MCF 10A (cell line): ENCODE data around the gene TKT. TPM values are rescaled to one million over a fixed set of nuclear protein-coding genes. Genes with fewer than 3 reads are reported as not detected.

Source experiments
- BruUV-seq: library from RNA; stranded (reverse); fragments of 400-500 nt; replicated peaks from 2 replicates; lab custom pipeline; 2021; lab: Mats Ljungman, UMichigan
- CTCF ChIA-PET: fragments of 300-600 bp; sonication (Branson Sonifier 250); formaldehyde crosslinking; extraction: SDS; loops from one replicate; lab custom pipeline; 2021; ENCODE audit warnings: antibody characterized with exemption, inconsistent platforms; lab: Yijun Ruan, JAX
- POLR2A ChIA-PET: fragments of 300-600, 350-650 bp; sonication (Branson Sonifier 250); formaldehyde crosslinking; extraction: SDS; loops from one replicate; lab custom pipeline; 2020; ENCODE audit warnings: antibody characterized with exemption, inconsistent platforms; lab: Yijun Ruan, JAX
- DNase-seq: peaks from one replicate; pipeline ENCODE4 v3.0.0-alpha.2; 2018; ENCODE audit not compliant: unreplicated experiment
- H3K27ac Mint-ChIP-seq: one replicate; pipeline ENCODE4 v1.8.0; 2022; ENCODE audit warnings: mild to moderate bottlenecking, low read depth, mixed read lengths; ENCODE audit not compliant: unreplicated experiment
- H3K27me3 Mint-ChIP-seq: one replicate; pipeline ENCODE4 v1.8.0; 2022; ENCODE audit warnings: mixed read lengths; ENCODE audit not compliant: insufficient read depth, unreplicated experiment
- H3K36me3 Mint-ChIP-seq: one replicate; pipeline ENCODE4 v1.8.0; 2022; ENCODE audit warnings: mild to moderate bottlenecking, moderate library complexity, mixed read lengths; ENCODE audit not compliant: insufficient read depth, unreplicated experiment
- H3K4me1 Mint-ChIP-seq: one replicate; pipeline ENCODE4 v1.8.0; 2022; ENCODE audit warnings: mixed read lengths; ENCODE audit not compliant: insufficient read depth, unreplicated experiment
- H3K4me3 Mint-ChIP-seq: one replicate; pipeline ENCODE4 v1.8.0; 2022; ENCODE audit warnings: mild to moderate bottlenecking, moderate library complexity, mixed read lengths; ENCODE audit not compliant: unreplicated experiment
- H3K9me3 Mint-ChIP-seq: one replicate; pipeline ENCODE4 v1.8.0; 2022; ENCODE audit warnings: mixed read lengths; ENCODE audit not compliant: unreplicated experiment
- CTCF ChIP-seq: fragments of 200-600 bp; IDR thresholded peaks from one replicate; pipeline ENCODE4 v1.8.0; 2022; ENCODE audit warnings: antibody characterized with exemption, mild to moderate bottlenecking; ENCODE audit not compliant: unreplicated experiment
- intact Hi-C: fragments of 100-400 bp; cut with micrococcal nuclease; formaldehyde crosslinking; loops from 2 replicates; pipeline ENCODE4 v1.14.1; 2022
- total RNA-seq: library from RNA; stranded (reverse); gene quantifications from 2 replicates; pipeline ENCODE4 v1.2.3, GENCODE V29; 2022

The TKT gene
- total RNA-seq, 1 experiment from 2014 or later, result 326 TPM

- H3K36me3 Mint-ChIP-seq, result peaks cover 83% of the 10 kb centered on the region
- CTCF ChIA-PET, result interaction anchor here (0.6 to 2.2 kb wide), 3 partner anchors 12 to 65 kb away, joined by 3 to 10 read pairs (median 3); no protein-coding TSS in a partner anchor
Measured at GRCh38 chr3:53232641-53233377, 23.0 kb downstream of the TKT start.

GRCh38 chr3:53231532-53232511 lies 24.0 kb downstream of the TKT start:
- DNase-seq, result no peak
- Mint-ChIP-seq H3K4me1 (peaks cover 9% of the 10 kb centered on the region), H3K9me3 (no peaks in the 10 kb centered on the region), H3K36me3 (peaks cover 87% of the 10 kb centered on the region), H3K27me3 (no peaks in the 10 kb centered on the region), H3K4me3 (no peak overlapping the region), H3K27ac (peak overlapping the region; percentile 19)
- POLR2A ChIA-PET, result no interaction called here
- intact Hi-C loops, result no loop called here
- no TSS peak for BruUV-seq
- no peak for TF ChIP-seq CTCF
- CTCF ChIA-PET, result interaction anchor here (0.6 to 2.2 kb wide), 4 partner anchors 11 to 252 kb away, joined by 3 to 10 read pairs (median 5); no protein-coding TSS in a partner anchor

More at GRCh38 chr3:53232641-53233377, 23.0 kb downstream of the TKT start:
- POLR2A ChIA-PET, result interaction anchor here (0.6 to 1.4 kb wide), 4 partner anchors 8 to 44 kb away, joined by 3 to 5 read pairs (median 3); no protein-coding TSS in a partner anchor
- no peaks in the 10 kb centered on the region for H3K9me3 Mint-ChIP-seq
- H3K27me3 Mint-ChIP-seq, result no peaks in the 10 kb centered on the region
- no peak overlapping the region for H3K27ac Mint-ChIP-seq
- intact Hi-C loops, result no loop called here
- no peak for TF ChIP-seq CTCF
- peaks cover 9% of the 10 kb centered on the region for H3K4me1 Mint-ChIP-seq
- no peak overlapping the region for H3K4me3 Mint-ChIP-seq
- BruUV-seq, result no TSS peak
- DNase-seq, result no peak

GRCh38 chr3:53230789-53231188 lies 25.0 kb downstream of the TKT start:
- Mint-ChIP-seq H3K4me1 (peaks cover 5% of the 10 kb centered on the region), H3K9me3 (no peaks in the 10 kb centered on the region), H3K27me3 (no peaks in the 10 kb centered on the region), H3K27ac (no peak overlapping the region), H3K36me3 (peaks cover 87% of the 10 kb centered on the region), H3K4me3 (no peak overlapping the region)
- intact Hi-C loops, result no loop called here
- no TSS peak for BruUV-seq
- TF ChIP-seq CTCF, result no peak
- no peak for DNase-seq
- CTCF ChIA-PET, result interaction anchor here (1.2 kb wide), 1 partner anchor 10 kb away, joined by 6 read pairs; no protein-coding TSS in a partner anchor
- POLR2A ChIA-PET, result no interaction called here
